ENCODE measurements around the gene NECTIN4. TPM values are rescaled to one million over a fixed set of nuclear protein-coding genes. Genes with fewer than 3 reads are reported as not detected.
"Not testable (repeated sequence)": the region's sequence is repeated elsewhere in the genome, so short reads cannot be mapped to it uniquely, and the experiment has no call there.

NECTIN4 gene
- total RNA-seq, 1 donor from 2014 or later, result not detected

- H3K4me3 Mint-ChIP-seq, result peak overlapping the region; percentile 67
- no peak for TF ChIP-seq CTCF (conservative IDR thresholded peaks at IDR 0.05)
- H3K9me3 Mint-ChIP-seq, result no peaks in the 10 kb centered on the region
- peaks cover 19% of the 10 kb centered on the region for H3K36me3 Mint-ChIP-seq (ENCODE audit: low read depth)
- H3K4me1 Mint-ChIP-seq, result peaks cover 19% of the 10 kb centered on the region
- no peak overlapping the region for H3K27ac Mint-ChIP-seq (ENCODE audit: unreplicated experiment)
- DNase-seq (ENCODE audit: low read depth, low spot score), result no peak
- no peaks in the 10 kb centered on the region for H3K27me3 Mint-ChIP-seq (ENCODE audit: low read depth)
Measured at GRCh38 chr1:161037661-161038522, 51.5 kb downstream of the NECTIN4 start.

DNA sequence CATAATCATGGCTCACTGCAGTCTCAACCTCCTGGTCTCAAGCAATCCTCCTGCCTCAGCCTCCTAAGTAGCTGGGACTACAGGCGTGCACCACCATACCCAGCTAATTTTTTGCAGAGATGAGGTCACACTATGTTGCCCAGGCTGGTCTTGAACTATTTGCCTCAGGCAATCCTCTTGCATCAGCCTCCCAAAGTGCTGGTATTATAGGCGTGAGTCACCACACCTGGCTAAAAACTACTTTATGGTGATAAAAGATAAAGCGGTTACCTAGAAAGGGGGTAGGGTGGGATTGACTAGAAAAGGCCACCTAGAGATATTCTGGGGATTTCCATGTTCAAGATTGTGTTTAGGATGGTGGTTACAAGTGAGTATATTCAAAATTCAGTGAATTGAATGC, 55.6 kb downstream of the NECTIN4 start:
- no peak for DNase-seq (ENCODE audit: low read depth, low spot score)
- Mint-ChIP-seq H3K27ac (ENCODE audit: unreplicated experiment) (no peak overlapping the region), H3K4me1 (peaks cover 9% of the 10 kb centered on the region), H3K9me3 (no peaks in the 10 kb centered on the region), H3K4me3 (no peak overlapping the region), H3K27me3 (ENCODE audit: low read depth) (peaks cover 4% of the 10 kb centered on the region), H3K36me3 (ENCODE audit: low read depth) (no peaks in the 10 kb centered on the region)
- TF ChIP-seq CTCF (conservative IDR thresholded peaks at IDR 0.05), result no peak

- H3K27ac Mint-ChIP-seq (ENCODE audit: unreplicated experiment), result no peak overlapping the region
- no peak overlapping the region for H3K4me3 Mint-ChIP-seq
Measured at GRCh38 chr1:161032409-161032808, 56.9 kb downstream of the NECTIN4 start.

GRCh38 chr1:161031874-161032273, 57.5 kb downstream of the NECTIN4 start:
- Mint-ChIP-seq H3K27ac (ENCODE audit: unreplicated experiment) (no peak overlapping the region), H3K36me3 (ENCODE audit: low read depth) (no peaks in the 10 kb centered on the region), H3K4me1 (no peaks in the 10 kb centered on the region), H3K4me3 (no peak overlapping the region), H3K9me3 (no peaks in the 10 kb centered on the region), H3K27me3 (ENCODE audit: low read depth) (peaks cover 4% of the 10 kb centered on the region)
- TF ChIP-seq CTCF (conservative IDR thresholded peaks at IDR 0.05), result no peak
- no peak for DNase-seq (ENCODE audit: low read depth, low spot score)

More at GRCh38 chr1:161032409-161032808, 56.9 kb downstream of the NECTIN4 start:
- Mint-ChIP-seq H3K4me1 (peaks cover 5% of the 10 kb centered on the region), H3K9me3 (no peaks in the 10 kb centered on the region), H3K27me3 (ENCODE audit: low read depth) (peaks cover 4% of the 10 kb centered on the region), H3K36me3 (ENCODE audit: low read depth) (no peaks in the 10 kb centered on the region)
- DNase-seq (ENCODE audit: low read depth, low spot score), result no peak
- TF ChIP-seq CTCF (conservative IDR thresholded peaks at IDR 0.05), result no peak

- DNase-seq (ENCODE audit: low read depth, low spot score); H3K4me1 Mint-ChIP-seq; H3K27ac Mint-ChIP-seq (ENCODE audit: unreplicated experiment); H3K36me3 Mint-ChIP-seq (ENCODE audit: low read depth); H3K27me3 Mint-ChIP-seq (ENCODE audit: low read depth); H3K4me3 Mint-ChIP-seq; H3K9me3 Mint-ChIP-seq: not testable (repeated sequence)
Measured at GRCh38 chr1:161029466-161029865, 59.9 kb downstream of the NECTIN4 start.

DNA sequence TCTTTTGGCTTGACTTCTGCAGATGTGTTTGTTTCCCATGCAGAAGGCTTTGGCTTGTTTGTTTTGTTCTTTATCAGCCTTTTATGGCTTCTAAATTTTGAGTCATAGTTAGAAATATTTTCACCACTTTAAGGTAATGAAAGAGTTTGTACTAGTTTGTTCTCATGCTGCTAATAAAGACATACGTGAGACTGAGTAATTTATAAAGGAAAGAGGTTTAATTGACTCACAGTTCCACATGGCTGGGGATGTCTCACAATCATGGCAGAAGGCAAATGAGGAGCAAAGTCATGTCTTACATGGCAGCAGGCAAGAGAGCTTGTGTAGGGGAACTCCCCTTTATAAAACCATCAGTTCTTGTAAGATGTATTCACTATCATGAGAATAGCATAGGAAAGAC, 62.4 kb downstream of the NECTIN4 start:
- H3K4me3 Mint-ChIP-seq; H3K9me3 Mint-ChIP-seq; H3K4me1 Mint-ChIP-seq; H3K36me3 Mint-ChIP-seq (ENCODE audit: low read depth); H3K27ac Mint-ChIP-seq (ENCODE audit: unreplicated experiment); DNase-seq (ENCODE audit: low read depth, low spot score): not testable (repeated sequence)
- peaks cover 15% of the 10 kb centered on the region for H3K27me3 Mint-ChIP-seq (ENCODE audit: low read depth)

DNA sequence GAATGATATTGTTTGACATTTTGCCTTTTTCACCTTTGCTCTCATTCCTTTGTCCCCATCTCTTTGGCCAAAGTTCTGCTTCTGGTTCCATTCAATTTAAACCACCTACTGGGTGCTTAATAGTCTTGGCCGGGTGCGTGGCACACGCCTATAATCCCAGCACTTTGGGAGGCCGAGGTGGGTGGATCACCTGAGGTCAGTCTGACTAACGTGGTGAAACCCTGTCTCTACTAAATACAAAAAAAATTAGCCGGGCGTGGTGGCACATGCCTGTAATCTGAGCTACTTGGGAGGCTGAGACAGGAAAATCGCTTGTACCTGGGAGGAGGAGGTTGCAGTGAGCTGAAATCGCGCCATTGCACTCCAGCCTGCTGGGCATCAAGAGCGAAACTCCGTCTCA, 66.9 kb downstream of the NECTIN4 start:
- Mint-ChIP-seq H3K4me1 (peaks cover 21% of the 10 kb centered on the region), H3K27me3 (ENCODE audit: low read depth) (peaks cover 55% of the 10 kb centered on the region), H3K4me3 (peak overlapping the region; percentile 55)
- H3K27ac Mint-ChIP-seq (ENCODE audit: unreplicated experiment); DNase-seq (ENCODE audit: low read depth, low spot score); H3K36me3 Mint-ChIP-seq (ENCODE audit: low read depth); H3K9me3 Mint-ChIP-seq: not testable (repeated sequence)
